ENCODE measurements around the gene HOXD9. TPM values are rescaled to one million over a fixed set of nuclear protein-coding genes. Genes with fewer than 3 reads are reported as not detected.

Gene HOXD9
- total RNA-seq, 1 donor from 2014 or later = 5.7 TPM

DNA sequence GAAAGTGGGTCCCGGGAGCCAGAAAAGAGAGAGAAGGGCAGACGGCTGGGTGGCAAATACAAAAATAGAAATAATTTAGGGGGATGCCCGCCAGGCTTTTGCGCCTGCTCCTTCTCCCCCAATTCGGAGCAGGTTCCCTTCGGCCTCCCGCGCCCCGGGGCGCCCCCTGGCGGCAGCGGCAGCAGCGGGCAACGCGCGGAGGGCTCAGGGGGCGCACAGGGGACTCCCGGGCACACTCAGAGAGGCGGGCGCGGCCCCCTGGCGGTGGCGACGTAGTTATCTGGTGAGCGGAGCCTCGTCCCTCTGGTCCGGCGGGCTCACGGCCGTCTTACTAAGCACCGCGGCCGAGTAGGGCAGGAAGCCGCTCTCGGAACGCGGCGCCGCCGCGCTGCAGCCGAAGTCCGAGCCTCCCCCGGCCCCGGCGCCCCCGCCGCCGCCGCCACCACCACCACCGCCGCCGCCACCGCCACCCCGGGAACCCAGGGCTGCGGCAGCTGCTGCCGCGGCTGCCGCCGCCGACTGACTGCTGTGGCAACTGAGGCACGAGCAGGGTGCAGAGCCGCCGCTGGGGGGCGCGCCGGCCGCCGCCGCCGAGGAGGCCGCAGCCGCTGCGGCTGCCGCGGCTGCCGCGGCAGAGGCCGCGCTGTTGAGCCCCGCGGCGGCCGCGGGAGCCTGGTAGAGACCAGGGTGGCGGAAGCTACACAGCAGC lies 42.5 kb upstream of the HOXD9 start:
- H3K9me3 ChIP-seq (ENCODE audit: control insufficient read depth in 3 of 3, low read length in 3 of 3) = peaks cover 0 to 1% (median 0%) of the 10 kb centered on the region in 3 donors
- no peaks in the 10 kb centered on the region for H3K36me3 ChIP-seq (ENCODE audit: control insufficient read depth in 3 of 3, insufficient read depth in 3 of 3, low read length in 3 of 3)
- peaks cover 92 to 95% (median 94%) of the 10 kb centered on the region in 3 donors for H3K27me3 ChIP-seq (ENCODE audit: control insufficient read depth in 3 of 3, insufficient read depth in 3 of 3, low read length in 3 of 3)
- H3K27ac ChIP-seq (ENCODE audit: low read depth, low read length) = no peak overlapping the region
- H3K4me3 ChIP-seq (ENCODE audit: low read length in 3 of 3) = peak overlapping the region in 2 of 3 donors; percentile 45 to 53
- peaks cover 11 to 27% (median 15%) of the 10 kb centered on the region in 3 donors for H3K4me1 ChIP-seq (ENCODE audit: control insufficient read depth in 3 of 3, insufficient read depth in 3 of 3, low read length in 3 of 3)
- H3K9ac ChIP-seq (ENCODE audit: low read depth in 1 of 3, low read length in 3 of 3) = no peak overlapping the region

DNA sequence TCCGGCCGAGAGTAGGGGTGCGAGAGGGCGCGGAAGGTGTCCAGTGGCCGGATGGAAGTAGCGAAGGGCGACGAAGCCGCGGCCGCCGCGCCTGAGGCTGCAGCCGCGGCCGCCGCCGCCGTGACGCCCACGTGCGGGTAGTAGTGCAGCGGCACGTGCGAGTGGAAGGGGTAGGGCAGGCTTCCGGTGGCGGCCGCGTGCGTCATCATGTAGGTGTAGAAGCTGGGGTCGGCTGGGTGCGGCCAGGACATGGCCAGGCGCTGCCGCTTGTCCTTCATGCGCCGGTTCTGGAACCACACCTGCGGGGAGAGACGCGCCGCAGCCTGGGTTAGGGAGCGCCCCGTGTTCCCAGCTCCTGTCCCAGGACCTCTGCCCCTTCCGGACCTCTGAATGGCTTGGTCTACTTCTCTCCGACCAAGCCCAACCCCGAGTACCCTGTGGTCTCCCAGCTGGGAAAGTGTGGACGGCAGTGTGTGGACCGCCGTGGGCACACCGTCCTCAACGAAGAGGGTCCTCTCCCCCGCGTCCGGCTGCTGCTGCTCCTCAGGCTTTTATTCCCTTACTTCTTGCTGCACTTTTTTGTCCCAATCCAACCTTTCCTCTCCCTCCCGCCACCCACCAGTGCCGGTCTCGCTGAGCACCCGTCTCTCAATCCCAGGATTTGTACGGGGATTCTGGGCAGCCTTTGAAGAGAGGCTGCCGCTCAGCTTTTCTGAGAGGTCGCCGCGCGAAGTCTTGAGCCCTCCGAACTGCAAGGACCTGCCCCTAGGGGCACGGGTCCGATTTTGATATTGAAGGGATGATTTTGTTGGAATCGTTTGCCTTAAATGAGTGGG lies 41.8 kb upstream of the HOXD9 start:
- no peaks in the 10 kb centered on the region for H3K36me3 ChIP-seq (ENCODE audit: control insufficient read depth in 3 of 3, insufficient read depth in 3 of 3, low read length in 3 of 3)
- H3K27me3 ChIP-seq (ENCODE audit: control insufficient read depth in 3 of 3, insufficient read depth in 3 of 3, low read length in 3 of 3) = peaks cover 92 to 95% (median 94%) of the 10 kb centered on the region in 3 donors

DNA sequence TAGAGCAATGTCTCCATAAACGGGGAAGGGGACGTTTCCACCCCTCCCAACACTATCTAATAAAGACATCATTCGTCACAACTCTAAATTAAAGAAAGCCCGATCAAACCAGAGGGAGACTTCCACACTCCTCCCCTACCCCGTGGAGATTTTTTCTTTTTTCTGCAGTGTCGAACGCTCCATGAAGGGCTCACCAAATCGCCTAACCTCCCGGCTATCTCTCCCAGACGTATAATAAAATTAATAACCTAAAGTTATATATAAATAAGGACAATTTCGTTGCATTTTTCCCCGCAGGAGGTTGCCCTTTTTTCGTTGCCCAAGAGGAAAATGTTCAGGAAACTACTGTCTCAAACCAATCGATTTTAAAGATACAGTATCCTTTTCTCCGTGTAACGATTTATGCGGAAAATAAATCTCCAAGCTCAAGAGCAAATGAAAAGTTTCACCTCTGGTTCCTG lies 41.1 kb upstream of the HOXD9 start:
- no peak overlapping the region for H3K4me3 ChIP-seq (ENCODE audit: low read length in 3 of 3)
- peaks cover 93 to 95% (median 94%) of the 10 kb centered on the region in 3 donors for H3K27me3 ChIP-seq (ENCODE audit: control insufficient read depth in 3 of 3, insufficient read depth in 3 of 3, low read length in 3 of 3)
- no peaks in the 10 kb centered on the region for H3K36me3 ChIP-seq (ENCODE audit: control insufficient read depth in 3 of 3, insufficient read depth in 3 of 3, low read length in 3 of 3)
- H3K9ac ChIP-seq (ENCODE audit: low read depth in 1 of 3, low read length in 3 of 3) = no peak overlapping the region
- no peak overlapping the region for H3K27ac ChIP-seq (ENCODE audit: low read depth, low read length)
- H3K9me3 ChIP-seq (ENCODE audit: control insufficient read depth in 3 of 3, low read length in 3 of 3) = peaks cover 0 to under 1% (median 0%) of the 10 kb centered on the region in 3 donors
- peaks cover 22 to 41% (median 27%) of the 10 kb centered on the region in 3 donors for H3K4me1 ChIP-seq (ENCODE audit: control insufficient read depth in 3 of 3, insufficient read depth in 3 of 3, low read length in 3 of 3)

More for the DNA sequence above, 41.8 kb upstream of the HOXD9 start:
- Histone ChIP-seq H3K4me1 (ENCODE audit: control insufficient read depth in 3 of 3, insufficient read depth in 3 of 3, low read length in 3 of 3) (peaks cover 17 to 35% (median 22%) of the 10 kb centered on the region in 3 donors), H3K9me3 (ENCODE audit: control insufficient read depth in 3 of 3, low read length in 3 of 3) (peaks cover 0 to 1% (median 0%) of the 10 kb centered on the region in 3 donors), H3K9ac (ENCODE audit: low read depth in 1 of 3, low read length in 3 of 3) (no peak overlapping the region), H3K27ac (ENCODE audit: low read depth, low read length) (no peak overlapping the region), H3K4me3 (ENCODE audit: low read length in 3 of 3) (peak overlapping the region in 2 of 3 donors; percentile 45 to 53)

DNA sequence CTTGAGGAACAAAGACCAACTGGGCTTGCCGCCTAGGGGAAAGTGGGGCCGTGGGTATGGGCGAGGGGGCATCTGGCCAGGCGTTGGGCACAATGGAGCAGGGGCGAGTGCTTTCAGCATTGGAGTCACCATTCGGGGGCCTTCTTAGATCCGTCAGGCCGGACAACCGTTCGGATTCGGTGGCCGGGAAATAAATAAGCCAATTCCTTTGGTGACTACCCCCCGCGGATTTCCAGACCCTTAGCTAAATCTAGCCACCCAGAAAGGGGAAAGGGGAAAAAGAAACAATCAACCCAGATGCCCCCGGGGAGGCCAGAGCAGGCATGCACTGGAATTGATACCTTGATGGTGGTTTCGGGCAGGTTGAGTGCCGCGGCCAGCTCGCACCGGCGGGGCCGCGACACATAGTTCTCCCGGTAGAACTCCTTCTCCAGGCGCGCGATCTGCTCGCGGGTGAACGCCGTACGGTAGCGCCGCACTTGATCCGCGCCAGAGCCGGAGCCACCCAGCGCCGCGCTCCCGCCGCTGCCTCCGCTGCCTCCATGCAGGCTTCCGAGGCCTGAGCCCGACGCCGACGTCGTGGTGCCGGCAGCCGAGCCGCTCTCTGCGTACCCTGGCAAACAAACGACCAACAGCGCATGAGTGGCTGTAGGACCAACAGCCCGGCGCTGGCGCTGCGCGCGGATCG lies 40.5 kb upstream of the HOXD9 start:
- H3K27ac ChIP-seq (ENCODE audit: low read depth, low read length) = no peak overlapping the region
- H3K4me3 ChIP-seq (ENCODE audit: low read length in 3 of 3) = no peak overlapping the region
- H3K9me3 ChIP-seq (ENCODE audit: control insufficient read depth in 3 of 3, low read length in 3 of 3) = no peaks in the 10 kb centered on the region
- H3K27me3 ChIP-seq (ENCODE audit: control insufficient read depth in 3 of 3, insufficient read depth in 3 of 3, low read length in 3 of 3) = peaks cover 91 to 95% (median 92%) of the 10 kb centered on the region in 3 donors
- H3K36me3 ChIP-seq (ENCODE audit: control insufficient read depth in 3 of 3, insufficient read depth in 3 of 3, low read length in 3 of 3) = no peaks in the 10 kb centered on the region
- H3K4me1 ChIP-seq (ENCODE audit: control insufficient read depth in 3 of 3, insufficient read depth in 3 of 3, low read length in 3 of 3) = peaks cover 22 to 41% (median 27%) of the 10 kb centered on the region in 3 donors
- no peak overlapping the region for H3K9ac ChIP-seq (ENCODE audit: low read depth in 1 of 3, low read length in 3 of 3)

DNA sequence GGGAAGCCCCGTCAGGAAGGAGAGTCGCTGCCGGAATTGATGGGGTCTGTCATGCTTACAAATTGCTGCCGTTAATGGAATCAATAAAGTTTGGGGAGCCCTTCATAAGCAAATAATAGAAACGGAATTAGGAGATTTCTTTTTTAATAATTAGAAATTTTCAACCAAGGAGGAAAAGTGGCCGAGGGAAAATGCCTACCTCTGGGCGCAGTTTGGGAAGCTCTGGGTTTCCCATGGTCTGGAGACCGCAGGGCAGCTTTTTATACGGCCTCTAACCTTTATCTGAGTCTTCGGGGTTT lies 40.0 kb upstream of the HOXD9 start:
- H3K9ac ChIP-seq (ENCODE audit: low read depth in 1 of 3, low read length in 3 of 3) = no peak overlapping the region
- no peaks in the 10 kb centered on the region for H3K36me3 ChIP-seq (ENCODE audit: control insufficient read depth in 3 of 3, insufficient read depth in 3 of 3, low read length in 3 of 3)
- H3K9me3 ChIP-seq (ENCODE audit: control insufficient read depth in 3 of 3, low read length in 3 of 3) = no peaks in the 10 kb centered on the region
- H3K4me3 ChIP-seq (ENCODE audit: low read length in 3 of 3) = no peak overlapping the region
- H3K4me1 ChIP-seq (ENCODE audit: control insufficient read depth in 3 of 3, insufficient read depth in 3 of 3, low read length in 3 of 3) = peaks cover 22 to 41% (median 27%) of the 10 kb centered on the region in 3 donors
- peaks cover 92 to 95% (median 92%) of the 10 kb centered on the region in 3 donors for H3K27me3 ChIP-seq (ENCODE audit: control insufficient read depth in 3 of 3, insufficient read depth in 3 of 3, low read length in 3 of 3)
- no peak overlapping the region for H3K27ac ChIP-seq (ENCODE audit: low read depth, low read length)

DNA sequence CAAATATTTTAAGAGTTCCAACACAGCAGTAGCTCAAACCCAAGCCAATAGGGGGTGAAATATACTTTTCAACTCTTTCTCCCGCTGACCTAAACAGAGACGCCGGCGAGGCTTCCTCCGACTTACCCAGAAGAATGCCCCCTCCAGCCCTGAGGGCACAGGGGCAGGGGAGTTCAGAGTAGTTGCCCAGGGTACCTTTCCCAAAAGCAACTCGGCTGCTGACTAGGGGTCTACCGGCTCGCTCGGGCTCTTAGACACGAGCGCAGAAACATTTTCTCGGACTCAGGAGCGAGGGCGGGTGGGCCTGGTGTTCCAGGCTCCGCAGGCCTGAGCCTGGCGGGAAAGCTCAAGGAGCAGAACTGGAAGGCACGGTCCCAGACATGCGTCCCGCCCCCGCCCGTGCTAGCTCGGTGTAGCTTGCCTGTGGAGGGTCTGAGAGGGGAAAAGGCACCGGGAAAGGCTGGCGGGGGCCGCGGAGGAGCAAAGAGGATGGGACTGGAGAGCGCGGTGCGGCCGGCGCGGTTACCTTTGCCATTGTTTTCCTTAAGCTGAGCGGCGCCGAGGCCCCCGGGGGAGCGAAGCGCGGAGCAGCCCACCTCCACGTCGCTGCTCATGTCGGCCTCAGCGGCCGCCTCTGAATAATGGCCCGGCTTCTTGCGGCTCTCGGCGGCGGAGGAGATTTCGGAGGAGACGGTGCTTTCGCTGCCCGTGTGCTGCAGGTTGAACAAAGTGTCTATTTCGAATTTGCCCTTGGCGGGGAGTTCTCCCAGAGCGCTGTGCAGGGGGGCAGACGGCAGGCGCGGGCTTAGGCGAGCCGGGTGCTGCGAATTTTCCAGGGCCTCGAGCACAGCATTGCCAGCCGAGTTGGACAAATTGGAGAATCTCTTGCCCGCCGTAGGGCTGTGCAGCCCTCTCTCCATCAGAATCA lies 39.4 kb upstream of the HOXD9 start:
- H3K27me3 ChIP-seq (ENCODE audit: control insufficient read depth in 3 of 3, insufficient read depth in 3 of 3, low read length in 3 of 3) = peaks cover 93 to 97% (median 94%) of the 10 kb centered on the region in 3 donors
- H3K9me3 ChIP-seq (ENCODE audit: control insufficient read depth in 3 of 3, low read length in 3 of 3) = no peaks in the 10 kb centered on the region
- peaks cover 24 to 43% (median 30%) of the 10 kb centered on the region in 3 donors for H3K4me1 ChIP-seq (ENCODE audit: control insufficient read depth in 3 of 3, insufficient read depth in 3 of 3, low read length in 3 of 3)
- no peak overlapping the region for H3K27ac ChIP-seq (ENCODE audit: low read depth, low read length)
- H3K9ac ChIP-seq (ENCODE audit: low read depth in 1 of 3, low read length in 3 of 3) = no peak overlapping the region
- H3K36me3 ChIP-seq (ENCODE audit: control insufficient read depth in 3 of 3, insufficient read depth in 3 of 3, low read length in 3 of 3) = no peaks in the 10 kb centered on the region
- no peak overlapping the region for H3K4me3 ChIP-seq (ENCODE audit: low read length in 3 of 3)

DNA sequence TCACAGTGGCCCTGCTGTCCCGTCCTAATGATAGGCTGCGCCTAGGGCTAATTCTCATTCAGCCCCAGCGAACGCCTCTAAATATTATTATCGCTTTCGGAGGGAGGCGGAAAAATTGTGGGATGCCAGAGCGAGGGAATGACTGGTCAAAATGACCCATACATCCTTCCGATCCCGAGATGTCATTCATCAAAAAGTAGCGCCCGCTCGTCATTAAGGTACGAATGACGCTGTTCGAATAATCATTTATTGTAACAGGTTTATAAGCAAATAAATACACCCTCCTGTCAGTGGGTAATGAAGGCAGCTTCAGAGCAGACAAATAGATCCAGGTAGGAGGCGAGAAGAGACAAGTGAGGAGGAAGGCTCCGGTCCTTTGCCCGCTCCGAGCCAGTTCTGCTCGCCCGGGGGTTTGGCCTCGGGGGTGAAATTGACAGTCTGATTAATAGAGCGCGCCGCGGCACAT lies 38.7 kb upstream of the HOXD9 start, which contains the start of gene EVX2:
Gene EVX2, minus strand, starts transcription at position 167 of the 466 bp plus-strand sequence. CDS start 186 bp downstream, outside the sequence.
- Histone ChIP-seq H3K9me3 (ENCODE audit: control insufficient read depth in 3 of 3, low read length in 3 of 3) (no peaks in the 10 kb centered on the region), H3K4me3 (ENCODE audit: low read length in 3 of 3) (no peak within 1 kb of the TSS), H3K36me3 (ENCODE audit: control insufficient read depth in 3 of 3, insufficient read depth in 3 of 3, low read length in 3 of 3) (no peaks in the 10 kb centered on the region), H3K27ac (ENCODE audit: low read depth, low read length) (no peak within 1 kb of the TSS), H3K4me1 (ENCODE audit: control insufficient read depth in 3 of 3, insufficient read depth in 3 of 3, low read length in 3 of 3) (peaks cover 30 to 48% (median 35%) of the 10 kb centered on the region in 3 donors), H3K27me3 (ENCODE audit: control insufficient read depth in 3 of 3, insufficient read depth in 3 of 3, low read length in 3 of 3) (peaks cover 93 to 97% (median 94%) of the 10 kb centered on the region in 3 donors), H3K9ac (ENCODE audit: low read depth in 1 of 3, low read length in 3 of 3) (no peak within 1 kb of the TSS)

DNA sequence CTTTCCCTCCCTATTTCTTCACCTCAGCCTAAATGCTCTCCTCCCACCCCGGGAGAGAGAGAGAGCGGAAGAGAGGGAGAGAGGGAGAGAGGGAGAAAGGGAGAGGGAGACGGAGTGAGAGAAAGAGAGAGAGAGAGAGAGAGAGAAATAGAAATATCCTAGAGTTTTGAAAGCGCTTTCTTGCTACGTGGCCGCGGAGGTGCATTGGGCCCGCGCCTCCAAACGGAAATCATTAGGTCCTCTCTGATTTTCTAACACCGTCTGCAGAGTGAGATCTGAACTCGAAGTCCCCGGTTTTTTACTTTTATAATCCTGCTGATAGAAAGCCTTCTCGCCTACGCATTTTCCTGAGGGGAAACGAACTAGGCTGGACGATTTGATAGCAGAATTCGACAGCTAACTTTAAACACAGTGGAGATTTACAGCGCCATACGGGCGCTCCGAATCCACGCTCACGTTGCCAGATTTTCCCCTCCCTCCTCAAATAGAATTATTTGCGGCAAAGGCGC lies 37.9 kb upstream of the HOXD9 start:
- peaks cover 93 to 96% (median 94%) of the 10 kb centered on the region in 3 donors for H3K27me3 ChIP-seq (ENCODE audit: control insufficient read depth in 3 of 3, insufficient read depth in 3 of 3, low read length in 3 of 3)
- no peaks in the 10 kb centered on the region for H3K9me3 ChIP-seq (ENCODE audit: control insufficient read depth in 3 of 3, low read length in 3 of 3)
- no peak overlapping the region for H3K9ac ChIP-seq (ENCODE audit: low read depth in 1 of 3, low read length in 3 of 3)
- no peak overlapping the region for H3K27ac ChIP-seq (ENCODE audit: low read depth, low read length)
- H3K36me3 ChIP-seq (ENCODE audit: control insufficient read depth in 3 of 3, insufficient read depth in 3 of 3, low read length in 3 of 3) = no peaks in the 10 kb centered on the region
- peaks cover 24 to 41% (median 28%) of the 10 kb centered on the region in 3 donors for H3K4me1 ChIP-seq (ENCODE audit: control insufficient read depth in 3 of 3, insufficient read depth in 3 of 3, low read length in 3 of 3)
- no peak overlapping the region for H3K4me3 ChIP-seq (ENCODE audit: low read length in 3 of 3)

All from skeletal muscle tissue (tissue), 4 donors.